CD4-positive, alpha-beta T cell treated with Interleukin-6 at 100 ng/mL for 8 hours (primary cell): ENCODE measurements around the gene CATSPERZ.

ENCODE experiments used
- DNase-seq: peaks from one replicate; pipeline ENCODE4 v3.0.0-alpha.2; 2020; ENCODE audit warnings: mixed read lengths, low spot score

CATSPERZ gene, protein sequence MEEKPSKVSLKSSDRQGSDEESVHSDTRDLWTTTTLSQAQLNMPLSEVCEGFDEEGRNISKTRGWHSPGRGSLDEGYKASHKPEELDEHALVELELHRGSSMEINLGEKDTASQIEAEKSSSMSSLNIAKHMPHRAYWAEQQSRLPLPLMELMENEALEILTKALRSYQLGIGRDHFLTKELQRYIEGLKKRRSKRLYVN

DNA sequence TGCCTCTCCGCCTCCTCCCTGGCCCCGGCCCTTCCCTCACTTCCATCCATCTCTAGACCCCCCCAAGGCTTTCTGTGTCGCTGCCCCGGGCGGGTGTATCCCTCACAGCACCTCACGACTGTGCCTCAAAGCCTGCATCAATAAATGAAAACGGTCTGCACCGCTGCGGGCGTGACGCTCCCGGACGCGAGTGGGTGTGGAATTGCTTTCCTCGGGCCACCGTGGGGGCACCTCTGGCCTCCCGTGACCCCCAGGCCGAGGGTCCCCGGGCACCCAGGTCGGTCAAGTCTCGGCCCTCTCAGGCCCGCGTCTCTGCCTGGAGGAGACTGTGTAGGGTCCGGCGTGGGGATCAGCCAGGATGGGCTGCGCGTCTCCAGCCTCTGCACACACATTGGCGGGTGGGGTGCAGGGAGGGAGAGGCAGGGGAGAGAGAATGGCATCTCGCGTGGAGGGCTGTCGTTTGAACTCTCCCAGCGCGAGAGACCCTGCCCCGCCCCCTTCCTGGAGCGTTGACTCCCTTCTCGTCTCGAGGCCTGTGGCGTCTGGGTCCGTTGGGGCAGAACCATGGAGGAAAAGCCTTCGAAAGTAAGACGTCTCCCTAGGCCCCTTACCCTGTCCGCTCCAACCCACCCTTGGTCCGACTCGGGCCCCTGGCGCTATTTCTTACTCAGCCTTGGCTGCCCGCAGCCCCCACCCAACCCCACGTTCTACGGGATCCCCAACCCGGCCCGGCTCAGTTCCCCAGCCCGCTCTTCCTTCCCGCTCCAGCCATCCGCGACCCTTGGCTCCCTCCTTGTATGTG is at the start of gene CATSPERZ:
CATSPERZ (plus strand) TSS at position 512 of the 802 bp plus-strand sequence; CDS start at position 565, 53 bp downstream.
- no peak for DNase-seq

DNA sequence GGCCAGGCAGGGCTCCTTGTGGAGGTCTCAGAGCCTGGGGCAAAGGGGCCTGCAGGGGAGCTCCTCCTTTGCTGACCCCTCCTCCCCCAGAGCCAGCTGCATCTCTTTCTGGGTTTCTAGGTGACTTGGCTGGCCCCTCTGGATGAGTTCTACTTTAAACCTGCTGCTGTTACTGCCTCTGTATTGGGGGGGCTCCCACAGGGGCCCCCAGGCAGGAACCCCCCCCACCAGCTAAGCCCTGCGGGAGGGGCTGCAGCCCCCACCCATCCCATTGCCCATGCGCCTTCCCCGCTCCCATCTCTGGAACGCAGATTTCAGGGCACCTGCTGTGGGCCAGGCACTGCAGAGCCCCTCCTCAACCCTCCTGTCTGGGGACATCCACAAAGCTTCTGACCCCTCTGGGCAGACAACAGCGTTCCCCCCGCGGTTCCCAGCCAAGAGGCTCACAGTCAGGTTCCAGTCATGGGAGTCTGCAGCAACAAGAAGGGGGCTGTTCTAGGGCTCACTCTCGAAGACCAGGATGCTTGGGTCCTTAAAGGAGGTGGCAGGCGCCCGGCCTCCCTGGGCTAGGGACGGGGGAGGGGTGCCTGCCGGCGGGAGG is 49.6 kb upstream of the CATSPERZ start:
- no peak for DNase-seq

DNA sequence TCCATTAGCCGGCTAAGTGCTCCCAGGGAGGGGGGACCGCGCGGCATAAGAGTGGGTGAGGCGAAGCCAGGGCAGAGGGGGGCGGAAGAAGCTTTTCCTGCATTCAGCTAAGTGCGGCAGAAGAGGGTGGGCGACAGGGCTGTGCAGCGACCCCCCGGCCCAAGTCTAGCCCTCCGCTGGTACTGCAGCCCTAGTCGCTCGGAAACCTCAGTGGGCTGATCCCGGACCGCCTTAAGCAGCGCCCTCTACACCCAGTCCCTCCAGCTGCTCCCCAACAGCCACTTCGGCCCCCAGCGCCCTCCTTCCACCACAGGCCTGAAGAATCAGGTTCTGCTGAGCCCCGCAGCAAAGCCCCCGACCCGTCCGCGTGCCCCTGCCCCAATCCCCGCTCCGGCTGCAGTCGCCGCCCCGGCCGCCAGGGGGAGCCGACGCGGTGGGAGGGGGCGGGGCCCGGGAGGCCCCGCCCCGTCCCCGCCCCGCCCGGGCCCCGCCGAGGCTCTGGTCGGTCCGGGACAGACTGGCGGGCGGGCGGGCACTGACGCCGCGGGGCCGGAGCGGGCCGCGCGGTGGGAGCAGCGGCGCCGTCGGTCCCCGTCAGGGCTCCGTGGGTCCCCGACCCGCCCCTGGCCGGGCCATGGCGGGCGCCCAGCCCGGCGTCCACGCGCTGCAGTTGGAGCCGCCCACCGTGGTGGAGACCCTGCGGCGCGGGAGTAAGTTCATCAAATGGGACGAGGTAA is 49.0 kb upstream of the CATSPERZ start, which contains the start of gene PLCB3:
PLCB3 (plus strand) TSS at position 515 of the 737 bp plus-strand sequence; CDS start at position 635, 120 bp downstream.
- peak; percentile 48 for DNase-seq

DNA sequence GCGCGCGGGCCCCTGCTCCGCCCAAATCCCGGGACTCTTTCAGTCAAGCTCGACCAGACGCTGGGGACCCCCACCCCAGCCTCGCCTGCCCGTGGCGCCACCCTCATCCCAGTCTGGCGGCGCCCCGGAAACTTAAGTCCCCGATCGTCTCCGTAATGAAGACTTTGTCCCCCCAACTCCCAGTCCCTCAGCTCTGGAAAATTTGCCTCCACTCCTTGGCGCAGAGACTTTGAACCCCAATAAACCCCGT is 48.5 kb upstream of the CATSPERZ start:
- no peak for DNase-seq

DNA sequence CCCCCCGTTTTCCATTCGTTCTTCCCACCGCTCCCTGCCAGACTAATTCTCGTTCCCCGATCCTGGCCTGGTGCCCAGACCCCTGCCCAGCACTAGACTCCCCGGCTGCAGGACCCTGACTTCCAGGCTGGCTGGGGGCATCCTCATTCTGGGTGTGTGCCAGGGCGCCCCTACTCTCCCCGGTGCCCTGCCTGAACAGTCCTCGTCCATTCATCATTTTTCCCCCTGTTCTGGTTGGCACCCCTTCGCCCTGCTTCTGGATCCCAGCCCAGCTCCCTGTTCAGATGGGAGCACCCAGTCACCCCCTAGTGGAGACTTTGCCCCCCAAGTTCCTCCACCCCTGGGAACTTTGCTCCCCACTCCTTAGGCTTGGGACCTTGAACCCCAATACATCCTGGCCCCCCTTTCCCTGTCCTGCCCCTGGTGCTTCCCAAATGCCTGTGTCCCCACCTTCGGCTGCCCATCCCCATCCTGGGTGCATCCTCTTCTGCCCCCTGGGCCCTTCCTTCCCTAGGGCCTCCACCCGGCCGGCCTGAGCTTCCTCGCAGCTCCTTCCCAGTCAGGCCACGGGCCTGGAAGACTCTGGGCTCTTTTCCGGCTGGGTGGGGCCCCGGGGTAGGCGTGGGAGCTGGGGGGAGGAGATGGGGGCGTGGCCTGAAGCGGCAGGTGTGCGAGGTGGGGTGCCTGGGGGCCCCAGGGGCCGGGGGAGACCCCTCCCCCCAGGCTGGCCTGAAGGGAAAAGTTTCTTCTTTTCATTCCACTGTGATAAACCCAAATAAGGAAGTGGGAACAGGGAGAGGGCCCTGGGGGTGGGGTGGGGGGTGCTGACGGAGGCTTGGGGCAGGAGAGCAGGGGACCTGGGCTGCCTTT is 47.9 kb upstream of the CATSPERZ start:
- no peak for DNase-seq

DNA sequence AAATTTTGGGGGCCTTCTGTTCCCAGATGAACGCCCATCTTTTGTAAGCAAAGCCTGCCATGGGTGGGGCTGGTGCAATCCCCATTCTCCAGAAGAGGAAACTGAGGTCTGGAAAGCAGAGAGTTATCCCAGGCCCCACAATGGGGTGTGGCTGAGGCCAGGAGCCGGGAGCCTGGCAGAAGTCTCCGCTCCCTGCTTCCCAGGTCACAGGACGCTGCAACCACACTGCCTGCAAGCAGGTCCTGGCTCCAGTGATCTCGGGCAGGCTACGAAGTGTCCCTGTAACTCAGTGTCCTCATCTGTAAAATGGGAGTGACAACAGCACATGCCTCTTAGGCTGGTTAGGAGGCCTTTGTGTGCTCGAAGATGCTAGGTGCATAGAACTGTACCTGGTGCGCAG is 47.1 kb upstream of the CATSPERZ start:
- no peak for DNase-seq

DNA sequence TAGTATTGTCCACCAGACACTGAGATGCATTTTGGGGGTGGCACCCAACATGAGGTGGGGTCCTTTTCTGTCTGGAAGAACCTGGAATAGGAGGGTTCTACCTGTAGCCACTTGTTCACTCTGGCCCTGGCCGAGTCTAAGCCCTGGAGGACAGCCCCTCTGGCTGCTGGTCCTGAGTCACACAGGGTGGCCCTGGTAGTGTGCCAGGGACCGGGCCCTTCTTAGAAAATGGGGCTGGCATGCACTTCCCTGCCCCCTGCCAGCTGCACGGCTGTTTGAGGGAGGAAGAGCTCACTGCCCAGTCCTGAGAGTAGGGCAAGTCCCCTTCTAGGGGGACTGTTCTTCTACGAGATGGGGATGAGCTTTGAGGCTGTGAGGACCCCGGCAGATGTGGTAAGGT is 46.7 kb upstream of the CATSPERZ start:
- DNase-seq: no peak

DNA sequence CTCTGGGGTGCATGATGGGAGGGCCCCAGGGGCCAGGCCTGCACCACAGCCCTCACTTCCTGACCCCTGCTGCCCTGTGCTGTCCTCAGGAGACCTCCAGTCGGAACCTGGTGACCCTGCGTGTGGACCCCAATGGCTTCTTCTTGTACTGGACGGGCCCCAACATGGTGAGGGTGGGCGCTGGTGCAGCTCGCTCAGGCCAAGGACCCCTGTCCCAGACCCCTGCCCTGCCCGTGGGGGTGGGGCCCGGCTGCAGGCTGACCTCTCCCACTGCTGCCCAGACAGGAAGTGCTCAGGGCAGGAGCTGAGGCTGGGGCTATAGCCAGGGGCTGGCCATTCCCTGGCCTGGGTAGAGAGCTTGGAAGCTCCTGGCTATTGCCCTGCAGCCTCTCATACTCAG is 45.8 kb upstream of the CATSPERZ start:
- DNase-seq: no peak

DNA sequence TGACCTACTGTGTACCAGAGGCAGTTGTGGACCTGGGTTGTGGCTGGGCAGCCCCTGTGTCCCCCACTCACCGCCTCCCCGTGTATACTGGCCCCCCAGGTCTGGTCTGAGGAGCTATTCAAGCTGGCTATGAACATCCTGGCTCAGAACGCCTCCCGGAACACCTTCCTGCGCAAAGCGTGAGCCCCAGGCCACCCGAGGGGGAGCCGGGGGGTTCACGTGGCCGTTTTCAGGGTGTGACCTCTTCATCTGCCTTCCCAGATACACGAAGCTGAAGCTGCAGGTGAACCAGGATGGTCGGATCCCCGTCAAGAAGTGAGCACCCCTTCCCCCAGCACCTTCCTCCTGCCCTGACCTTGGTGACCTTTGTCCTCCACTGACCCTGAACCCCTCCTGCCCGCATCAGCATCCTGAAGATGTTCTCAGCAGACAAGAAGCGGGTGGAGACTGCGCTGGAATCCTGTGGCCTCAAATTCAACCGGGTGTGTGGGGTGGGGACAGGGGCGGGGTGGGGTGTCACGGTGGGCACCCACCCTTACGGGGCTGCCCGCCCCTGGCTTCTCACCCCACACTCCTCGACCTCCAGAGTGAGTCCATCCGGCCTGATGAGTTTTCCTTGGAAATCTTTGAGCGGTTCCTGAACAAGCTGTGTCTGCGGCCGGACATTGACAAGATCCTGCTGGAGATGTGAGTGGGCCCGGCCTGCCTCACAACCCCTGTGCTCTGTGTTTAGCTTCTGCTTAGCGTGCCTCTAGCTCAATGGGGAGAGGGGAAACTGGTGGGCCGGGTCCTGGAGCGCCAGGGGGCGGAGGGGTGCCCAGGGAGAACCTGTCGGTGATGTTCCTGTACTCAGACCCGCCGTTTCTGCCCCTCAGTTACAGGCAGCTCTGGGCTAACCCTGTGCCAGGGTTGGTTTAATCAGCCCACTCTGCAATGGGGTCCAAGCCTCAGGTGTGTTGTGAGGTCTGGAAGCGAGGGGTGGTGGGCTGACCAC is 44.7 kb upstream of the CATSPERZ start:
- DNase-seq: no peak

DNA sequence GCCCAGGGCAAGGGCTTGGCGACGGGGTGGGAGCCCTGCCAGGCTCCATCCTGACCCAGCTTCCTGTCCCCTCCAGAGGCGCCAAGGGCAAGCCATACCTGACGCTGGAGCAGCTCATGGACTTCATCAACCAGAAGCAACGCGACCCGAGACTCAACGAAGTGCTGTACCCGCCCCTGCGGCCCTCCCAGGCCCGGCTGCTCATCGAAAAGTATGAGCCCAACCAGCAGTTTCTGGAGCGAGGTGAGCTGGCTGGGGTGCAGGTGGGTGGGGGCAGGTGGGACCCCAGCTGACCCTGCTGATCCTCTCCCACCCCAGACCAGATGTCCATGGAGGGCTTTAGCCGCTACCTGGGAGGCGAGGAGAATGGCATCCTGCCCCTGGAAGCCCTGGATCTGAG is 43.9 kb upstream of the CATSPERZ start:
- no peak for DNase-seq

DNA sequence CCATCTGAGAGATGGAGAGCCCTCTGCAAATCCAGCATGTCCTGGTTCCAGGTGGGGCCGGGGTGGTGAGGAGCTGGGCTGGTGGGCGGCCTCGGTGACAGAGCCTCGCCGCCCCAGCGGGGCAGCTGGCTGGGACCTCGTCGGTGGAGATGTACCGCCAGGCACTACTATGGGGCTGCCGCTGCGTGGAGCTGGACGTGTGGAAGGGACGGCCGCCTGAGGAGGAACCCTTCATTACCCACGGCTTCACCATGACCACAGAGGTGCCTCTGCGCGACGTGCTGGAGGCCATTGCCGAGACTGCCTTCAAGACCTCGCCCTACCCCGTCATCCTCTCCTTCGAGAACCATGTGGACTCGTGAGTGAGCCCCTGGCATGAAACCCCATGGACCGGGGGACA is 41.8 kb upstream of the CATSPERZ start:
- DNase-seq: no peak

DNA sequence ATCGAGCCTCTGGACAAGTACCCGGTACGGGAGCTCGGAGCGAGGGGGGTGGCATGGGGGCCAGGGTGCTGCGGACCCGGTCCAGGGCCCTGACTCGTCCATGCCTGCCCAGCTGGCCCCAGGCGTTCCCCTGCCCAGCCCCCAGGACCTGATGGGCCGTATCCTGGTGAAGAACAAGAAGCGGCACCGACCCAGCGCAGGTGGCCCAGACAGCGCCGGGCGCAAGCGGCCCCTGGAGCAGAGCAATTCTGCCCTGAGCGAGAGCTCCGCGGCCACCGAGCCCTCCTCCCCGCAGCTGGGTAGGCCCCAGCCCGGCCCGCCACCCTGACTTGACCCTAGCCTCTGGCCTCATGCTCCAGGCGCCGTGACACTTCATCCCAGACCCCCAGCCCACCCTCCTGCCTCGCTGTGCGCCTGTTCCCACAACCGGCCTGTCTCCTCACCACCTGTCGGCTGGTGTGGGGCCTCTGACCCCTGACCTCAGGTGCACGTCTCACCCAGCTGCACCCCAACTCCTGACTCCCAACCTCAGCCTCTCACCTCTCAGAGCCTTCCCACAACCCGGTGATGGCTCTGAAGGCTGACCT is 41.1 kb upstream of the CATSPERZ start:
- no peak for DNase-seq

DNA sequence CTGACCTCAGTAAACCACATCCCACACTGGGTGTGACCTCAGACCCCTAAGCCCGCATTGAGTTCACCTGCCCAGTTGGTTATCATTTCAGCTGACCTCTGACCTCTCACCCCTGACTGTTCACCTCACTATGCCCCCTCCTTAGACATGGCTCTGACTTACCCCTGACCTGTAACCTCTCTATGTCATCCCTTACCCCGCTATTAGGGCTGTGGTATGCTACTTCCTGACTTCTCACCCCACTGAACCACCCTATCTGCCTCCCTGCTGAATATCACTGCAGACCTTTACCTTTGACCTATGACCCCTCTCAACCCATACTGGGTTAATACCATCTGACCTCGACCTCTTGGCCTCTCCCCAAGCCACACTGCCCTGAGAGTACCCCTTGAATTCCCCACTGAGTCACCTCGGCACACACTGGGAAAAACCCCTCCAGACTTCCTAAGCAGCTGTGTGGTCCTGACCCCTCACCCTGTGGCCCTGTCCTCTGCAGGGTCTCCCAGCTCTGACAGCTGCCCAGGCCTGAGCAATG is 40.6 kb upstream of the CATSPERZ start:
- DNase-seq: no peak

DNA sequence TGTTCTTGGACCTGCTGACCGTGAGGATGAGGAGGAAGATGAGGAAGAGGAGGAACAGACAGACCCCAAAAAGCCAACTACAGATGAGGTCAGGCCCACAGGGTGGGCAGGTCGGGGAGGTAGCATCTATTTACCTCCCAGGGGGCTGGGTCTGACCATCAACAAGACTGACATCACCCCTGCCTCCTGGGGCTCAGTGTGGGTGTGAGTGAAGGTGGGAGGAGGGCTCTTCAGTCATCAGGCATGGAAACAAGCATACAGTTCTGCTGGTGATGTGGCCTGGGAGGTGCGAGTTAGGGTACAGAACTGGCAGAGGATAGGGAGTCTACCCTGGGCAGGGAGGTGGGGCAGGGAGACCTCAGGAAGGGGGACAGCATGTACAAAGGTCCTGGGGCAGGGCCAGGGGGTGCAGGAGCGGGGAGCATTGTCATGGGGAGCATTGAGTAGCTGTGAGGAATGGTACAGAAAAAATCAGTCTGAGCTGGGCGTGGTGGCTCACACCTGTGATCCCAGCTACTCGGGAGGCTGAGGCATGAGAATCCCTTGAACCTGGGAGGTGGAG is 39.9 kb upstream of the CATSPERZ start:
- no peak for DNase-seq

DNA sequence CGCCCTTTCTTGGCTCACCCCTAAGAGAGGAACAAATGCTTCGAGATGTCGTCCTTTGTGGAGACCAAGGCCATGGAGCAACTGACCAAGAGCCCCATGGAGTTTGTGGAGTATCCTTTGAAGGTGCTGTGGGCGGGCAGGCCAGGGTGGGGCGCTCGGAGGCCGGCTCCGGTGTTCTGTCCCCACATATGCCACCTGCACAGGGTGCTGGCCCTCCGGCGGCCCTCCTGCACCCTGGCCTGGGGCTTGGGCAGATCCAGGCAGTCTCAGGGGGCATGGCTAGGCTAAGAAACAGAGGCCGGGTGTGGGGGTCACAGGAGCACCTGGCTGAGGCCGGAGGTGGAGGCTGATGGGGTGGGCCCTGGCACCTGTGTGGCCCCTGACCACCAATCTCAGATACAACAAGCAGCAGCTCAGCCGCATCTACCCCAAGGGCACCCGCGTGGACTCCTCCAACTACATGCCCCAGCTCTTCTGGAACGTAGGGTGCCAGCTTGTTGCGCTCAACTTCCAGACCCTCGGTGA is 38.5 kb upstream of the CATSPERZ start:
- DNase-seq: no peak

DNA sequence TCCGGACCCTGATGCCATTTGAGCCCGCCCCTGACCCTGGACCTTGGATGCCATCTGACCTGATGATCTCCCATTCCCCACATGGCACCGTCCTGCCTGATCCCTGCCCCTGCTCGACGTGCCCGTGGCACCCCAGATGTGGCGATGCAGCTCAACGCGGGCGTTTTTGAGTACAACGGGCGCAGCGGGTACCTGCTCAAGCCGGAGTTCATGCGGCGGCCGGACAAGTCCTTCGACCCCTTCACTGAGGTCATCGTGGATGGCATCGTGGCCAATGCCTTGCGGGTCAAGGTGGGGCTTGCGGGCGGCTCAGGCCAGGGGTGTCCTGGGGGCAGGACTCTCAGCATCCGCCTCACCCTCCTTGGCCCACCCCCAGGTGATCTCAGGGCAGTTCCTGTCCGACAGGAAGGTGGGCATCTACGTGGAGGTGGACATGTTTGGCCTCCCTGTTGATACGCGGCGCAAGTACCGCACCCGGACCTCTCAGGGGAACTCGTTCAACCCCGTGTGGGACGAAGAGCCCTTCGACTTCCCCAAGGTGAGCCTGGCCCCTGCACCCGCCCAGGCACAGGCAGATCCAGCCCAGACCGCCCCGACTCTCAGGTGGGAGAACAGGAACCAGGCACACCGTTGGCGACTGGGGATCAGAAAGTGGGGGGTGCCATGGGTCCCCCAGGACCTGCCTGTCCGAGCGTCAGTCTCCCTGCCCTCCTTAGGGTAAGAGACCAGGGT is 37.7 kb upstream of the CATSPERZ start:
- DNase-seq: no peak

DNA sequence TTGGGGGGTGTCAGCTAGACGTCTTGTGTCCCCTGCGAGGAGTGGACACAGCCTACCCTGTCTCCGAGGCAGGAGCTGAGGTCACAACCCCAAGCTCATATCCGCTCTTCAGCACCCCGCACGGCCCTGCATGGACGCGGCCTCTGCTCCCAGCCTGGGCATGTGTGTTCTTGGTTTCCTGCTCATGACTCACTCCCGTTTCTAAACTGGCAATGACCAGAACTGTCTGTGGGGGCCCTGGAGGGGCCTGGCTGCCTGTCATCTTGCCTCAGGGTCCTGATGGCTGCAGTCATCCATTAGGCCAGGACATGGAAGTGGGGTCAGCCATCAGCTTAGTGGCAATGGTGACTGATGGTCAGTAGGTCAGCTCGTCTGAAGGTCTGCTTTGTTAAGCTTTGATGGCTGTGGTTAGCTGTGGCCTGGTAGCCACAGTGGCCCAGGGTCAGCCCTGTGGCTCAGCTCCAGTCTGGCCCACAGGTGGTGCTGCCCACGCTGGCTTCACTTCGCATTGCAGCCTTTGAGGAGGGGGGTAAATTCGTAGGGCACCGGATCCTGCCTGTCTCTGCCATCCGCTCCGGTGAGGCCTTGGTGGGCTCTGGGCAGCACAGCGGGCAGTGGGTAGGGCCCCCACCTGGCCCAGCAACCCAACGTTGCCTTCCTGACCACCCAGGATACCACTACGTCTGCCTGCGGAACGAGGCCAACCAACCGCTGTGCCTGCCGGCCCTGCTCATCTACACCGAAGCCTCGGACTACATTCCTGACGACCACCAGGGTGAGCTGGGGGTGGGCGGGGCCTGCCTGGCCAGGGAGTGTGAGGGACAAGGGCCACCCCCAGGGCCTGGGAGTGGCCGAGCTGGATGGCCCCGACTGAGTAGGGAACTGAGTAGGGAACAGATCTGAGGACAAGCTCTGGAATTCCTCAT is 36.9 kb upstream of the CATSPERZ start:
- DNase-seq: no peak

DNA sequence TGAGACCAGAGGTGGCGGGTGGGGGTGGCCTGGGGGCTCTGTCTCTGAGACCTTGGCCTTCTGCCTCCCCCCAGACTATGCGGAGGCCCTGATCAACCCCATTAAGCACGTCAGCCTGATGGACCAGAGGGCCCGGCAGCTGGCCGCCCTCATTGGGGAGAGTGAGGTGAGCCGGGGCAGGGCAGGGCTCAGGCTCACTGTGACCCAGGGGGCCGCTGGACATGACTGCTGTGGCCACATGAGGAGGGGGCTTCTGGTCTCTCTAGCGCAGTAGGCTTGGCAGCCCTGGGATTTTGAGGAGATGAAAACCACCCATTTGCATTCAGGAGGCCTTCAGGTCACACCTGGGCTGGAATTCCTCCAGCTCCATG is 36.2 kb upstream of the CATSPERZ start:
- DNase-seq: no peak
